ENCODE results near the gene PRKCA. TPM values are rescaled to one million over a fixed set of nuclear protein-coding genes. Genes with fewer than 3 reads are reported as not detected.

Gene PRKCA
- polyA plus RNA-seq, 2 donors, result 1.2 to 1.3 TPM

DNA sequence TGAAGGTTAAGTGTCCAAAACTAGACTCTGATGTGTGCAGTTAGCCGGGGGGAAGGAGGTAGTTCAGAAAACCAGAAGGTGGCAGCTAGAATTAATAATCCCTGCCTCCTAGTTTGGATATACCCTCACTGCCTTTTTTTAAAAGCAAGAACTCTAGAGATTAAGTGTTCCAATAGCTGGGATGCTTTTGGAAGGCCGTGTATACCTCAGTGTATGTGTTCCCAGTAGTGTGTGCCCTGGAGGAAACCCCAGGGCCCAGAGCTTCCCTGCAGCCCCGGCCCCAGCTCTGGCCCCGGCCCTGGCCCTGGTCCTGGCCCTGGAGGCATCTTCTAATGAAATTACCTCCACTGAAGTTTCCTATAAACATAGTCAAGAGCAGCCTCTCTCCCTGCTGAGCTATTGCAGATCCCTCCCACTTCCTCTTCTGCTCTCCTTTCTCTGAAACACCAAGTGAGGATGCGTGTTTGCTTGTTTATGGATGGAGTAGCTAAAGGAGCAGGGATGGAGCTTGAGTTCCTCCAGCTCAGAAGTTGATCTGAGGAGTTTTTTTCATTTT is 130.7 kb downstream of the PRKCA start:
- peak overlapping the region in 1 of 2 donors; percentile 63 for H3K27ac ChIP-seq (ENCODE audit: low read depth in 2 of 2, low read length in 1 of 2)
- H3K4me1 ChIP-seq (ENCODE audit: control insufficient read depth in 2 of 2, insufficient read depth in 2 of 2, low read length in 1 of 2), result peaks cover 0 to 2% of the 10 kb centered on the region in 2 donors
- H3K36me3 ChIP-seq (ENCODE audit: control insufficient read depth in 2 of 2, insufficient read depth in 2 of 2, low read length in 1 of 2), result no peaks in the 10 kb centered on the region
- H3K27me3 ChIP-seq (ENCODE audit: control insufficient read depth in 1 of 2, insufficient read depth in 2 of 2, low read length in 2 of 2), result no peaks in the 10 kb centered on the region
- H3K9me3 ChIP-seq (ENCODE audit: control insufficient read depth in 2 of 2, insufficient read depth in 1 of 2, low read depth in 1 of 2, low read length in 1 of 2), result no peaks in the 10 kb centered on the region
- no peak overlapping the region for H3K4me3 ChIP-seq (ENCODE audit: low read depth in 1 of 2, low read length in 2 of 2)
- 50 to 57% methylated on average over 5 of the region's 5 CpGs for WGBS, 2 donors

DNA sequence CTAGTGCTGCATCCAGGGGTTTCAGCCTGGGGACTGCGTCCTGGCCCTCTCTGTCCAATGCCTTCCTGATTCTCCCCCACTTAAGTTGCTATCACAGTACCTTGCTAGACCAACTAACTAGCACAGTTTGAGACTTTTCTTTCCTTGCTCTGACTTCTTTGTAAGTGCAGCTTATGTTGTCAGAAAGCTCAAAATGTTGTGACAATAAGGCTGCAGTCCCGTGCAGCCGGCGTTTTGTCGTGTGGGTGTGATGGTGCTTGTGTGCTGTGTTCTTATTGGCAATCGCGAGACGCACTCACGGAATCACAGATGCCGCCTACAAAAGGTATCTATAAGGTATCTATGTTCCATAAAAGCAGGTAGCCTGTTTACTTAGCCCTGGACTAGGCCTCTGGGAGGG is 132.8 kb downstream of the PRKCA start:
- H3K27me3 ChIP-seq (ENCODE audit: control insufficient read depth in 1 of 2, insufficient read depth in 2 of 2, low read length in 2 of 2), result no peaks in the 10 kb centered on the region
- H3K4me3 ChIP-seq (ENCODE audit: low read depth in 1 of 2, low read length in 2 of 2), result no peak overlapping the region
- H3K9me3 ChIP-seq (ENCODE audit: control insufficient read depth in 2 of 2, insufficient read depth in 1 of 2, low read depth in 1 of 2, low read length in 1 of 2), result no peaks in the 10 kb centered on the region
- H3K4me1 ChIP-seq (ENCODE audit: control insufficient read depth in 2 of 2, insufficient read depth in 2 of 2, low read length in 1 of 2), result peaks cover 0 to 2% of the 10 kb centered on the region in 2 donors
- WGBS, 2 donors, result 95 to 96% methylated on average over 10 of the region's 10 CpGs
- no peak overlapping the region for H3K27ac ChIP-seq (ENCODE audit: low read depth in 2 of 2, low read length in 1 of 2)
- no peaks in the 10 kb centered on the region for H3K36me3 ChIP-seq (ENCODE audit: control insufficient read depth in 2 of 2, insufficient read depth in 2 of 2, low read length in 1 of 2)

DNA sequence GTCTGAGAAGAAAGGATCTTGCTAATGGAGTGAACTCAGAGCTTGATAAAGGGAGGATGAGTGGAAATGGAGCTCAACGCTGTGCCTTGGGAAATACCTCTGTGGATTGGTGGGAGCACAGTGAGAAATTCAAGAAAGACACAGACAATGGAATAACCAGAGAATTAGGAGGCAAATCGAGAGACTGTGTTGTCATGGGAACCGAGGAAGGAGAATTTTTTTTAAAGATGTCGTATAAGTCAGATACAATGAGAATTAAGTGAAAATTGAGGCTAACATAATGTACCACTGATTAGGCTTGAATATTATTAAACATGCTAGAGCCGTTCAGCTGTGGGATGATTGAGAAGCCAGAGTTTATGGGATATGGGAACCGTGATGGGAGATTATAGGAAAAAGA is 134.2 kb downstream of the PRKCA start:
- WGBS, 2 donors, result 86 to 88% methylated on average over 6 of the region's 6 CpGs

DNA sequence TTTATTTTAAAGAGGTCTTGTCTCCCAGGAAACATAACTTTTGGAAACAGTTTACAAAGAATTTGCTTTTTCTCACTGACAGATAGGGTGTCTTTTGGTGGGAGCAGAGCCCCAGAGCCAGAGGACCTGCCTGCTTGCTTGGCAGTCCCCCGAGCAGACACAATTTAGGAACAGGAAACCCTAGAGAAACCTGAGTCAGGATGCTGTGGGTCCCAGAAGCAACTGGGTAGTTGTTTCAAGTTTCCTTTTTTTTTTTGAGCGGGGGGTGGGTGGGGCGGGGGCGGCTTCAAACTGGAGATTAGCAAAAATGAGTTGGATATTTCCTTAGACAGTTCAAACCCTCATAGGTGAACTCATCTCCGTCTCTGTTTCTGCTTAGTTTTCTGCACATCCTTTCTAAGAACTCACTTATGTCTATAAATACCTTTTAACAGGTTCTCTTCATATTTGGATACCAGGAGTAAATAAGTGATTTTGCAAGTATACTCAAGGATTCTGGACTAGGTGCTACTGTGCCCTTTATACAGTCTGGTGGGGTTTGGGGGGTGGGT is 135.1 kb downstream of the PRKCA start:
- Histone ChIP-seq H3K36me3 (ENCODE audit: control insufficient read depth in 2 of 2, insufficient read depth in 2 of 2, low read length in 1 of 2) (no peaks in the 10 kb centered on the region), H3K4me3 (ENCODE audit: low read depth in 1 of 2, low read length in 2 of 2) (no peak overlapping the region), H3K27me3 (ENCODE audit: control insufficient read depth in 1 of 2, insufficient read depth in 2 of 2, low read length in 2 of 2) (no peaks in the 10 kb centered on the region), H3K27ac (ENCODE audit: low read depth in 2 of 2, low read length in 1 of 2) (no peak overlapping the region), H3K9me3 (ENCODE audit: control insufficient read depth in 2 of 2, insufficient read depth in 1 of 2, low read depth in 1 of 2, low read length in 1 of 2) (no peaks in the 10 kb centered on the region), H3K4me1 (ENCODE audit: control insufficient read depth in 2 of 2, insufficient read depth in 2 of 2, low read length in 1 of 2) (peaks cover 0 to 2% of the 10 kb centered on the region in 2 donors)
- WGBS, 2 donors, result 59 to 66% methylated on average over 4 to 5 of the region's 5 CpGs

More for the DNA sequence above, 134.2 kb downstream of the PRKCA start:
- Histone ChIP-seq H3K9me3 (ENCODE audit: control insufficient read depth in 2 of 2, insufficient read depth in 1 of 2, low read depth in 1 of 2, low read length in 1 of 2) (no peaks in the 10 kb centered on the region), H3K4me3 (ENCODE audit: low read depth in 1 of 2, low read length in 2 of 2) (no peak overlapping the region), H3K27me3 (ENCODE audit: control insufficient read depth in 1 of 2, insufficient read depth in 2 of 2, low read length in 2 of 2) (no peaks in the 10 kb centered on the region), H3K4me1 (ENCODE audit: control insufficient read depth in 2 of 2, insufficient read depth in 2 of 2, low read length in 1 of 2) (peaks cover 0 to 2% of the 10 kb centered on the region in 2 donors), H3K27ac (ENCODE audit: low read depth in 2 of 2, low read length in 1 of 2) (no peak overlapping the region), H3K36me3 (ENCODE audit: control insufficient read depth in 2 of 2, insufficient read depth in 2 of 2, low read length in 1 of 2) (no peaks in the 10 kb centered on the region)

DNA sequence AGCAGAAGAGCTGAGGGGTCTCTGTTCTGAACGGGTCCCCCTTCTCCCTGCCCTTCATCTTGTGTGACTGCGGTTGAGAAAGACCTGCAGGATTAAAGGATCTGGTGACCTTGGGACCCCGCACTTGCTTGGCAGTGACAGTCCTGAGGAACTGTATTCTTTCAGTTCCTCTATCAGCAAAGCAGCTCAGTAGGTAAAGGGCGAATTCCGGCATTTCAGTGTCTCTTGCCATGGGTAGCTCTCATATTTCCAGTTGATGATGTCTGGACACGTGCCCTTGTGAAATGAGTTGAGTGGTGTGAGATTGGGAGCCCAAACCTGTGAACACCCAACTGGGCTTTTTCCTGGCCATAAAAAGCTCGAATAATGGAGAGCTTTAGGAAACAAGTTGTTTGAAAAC is 135.7 kb downstream of the PRKCA start:
- Histone ChIP-seq H3K36me3 (ENCODE audit: control insufficient read depth in 2 of 2, insufficient read depth in 2 of 2, low read length in 1 of 2) (no peaks in the 10 kb centered on the region), H3K4me1 (ENCODE audit: control insufficient read depth in 2 of 2, insufficient read depth in 2 of 2, low read length in 1 of 2) (peaks cover 0 to under 1% of the 10 kb centered on the region in 2 donors)
- 85 to 90% methylated on average over 7 of the region's 7 CpGs for WGBS, 2 donors

DNA sequence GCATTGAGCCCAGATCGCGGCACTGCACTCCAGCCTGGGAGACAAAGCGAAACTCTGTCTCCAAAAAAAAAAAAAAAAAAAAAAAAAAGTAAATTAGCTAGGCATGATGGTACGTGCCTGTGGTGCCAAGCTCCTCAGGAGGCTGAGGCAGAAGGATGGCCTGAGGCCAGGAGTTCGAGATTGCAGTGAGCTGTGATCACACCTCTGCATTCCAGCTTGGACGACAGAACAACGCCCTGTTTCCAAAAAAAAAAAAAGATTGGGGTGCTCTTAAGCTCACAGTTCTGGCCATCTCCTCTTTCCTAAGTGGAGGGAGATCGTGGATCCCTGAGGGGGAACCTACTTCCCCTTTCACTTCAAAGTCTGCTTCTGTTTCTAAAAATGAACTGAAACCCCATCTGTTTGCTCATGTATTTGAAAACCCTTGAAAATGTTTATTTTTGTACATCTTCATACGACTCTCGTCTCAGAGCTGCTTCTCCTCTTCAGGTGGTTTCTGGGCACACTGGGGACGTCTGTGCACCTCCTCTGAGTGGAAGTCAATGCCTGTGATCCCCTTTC is 138.8 kb downstream of the PRKCA start:
- Histone ChIP-seq H3K36me3 (ENCODE audit: control insufficient read depth in 2 of 2, insufficient read depth in 2 of 2, low read length in 1 of 2) (no peaks in the 10 kb centered on the region), H3K4me1 (ENCODE audit: control insufficient read depth in 2 of 2, insufficient read depth in 2 of 2, low read length in 1 of 2) (no peaks in the 10 kb centered on the region), H3K4me3 (ENCODE audit: low read depth in 1 of 2, low read length in 2 of 2) (no peak overlapping the region), H3K9me3 (ENCODE audit: control insufficient read depth in 2 of 2, insufficient read depth in 1 of 2, low read depth in 1 of 2, low read length in 1 of 2) (no peaks in the 10 kb centered on the region), H3K27me3 (ENCODE audit: control insufficient read depth in 1 of 2, insufficient read depth in 2 of 2, low read length in 2 of 2) (no peaks in the 10 kb centered on the region), H3K27ac (ENCODE audit: low read depth in 2 of 2, low read length in 1 of 2) (no peak overlapping the region)
- WGBS, 2 donors, result 39 to 51% methylated on average over 11 of the region's 11 CpGs

More for the DNA sequence above, 135.7 kb downstream of the PRKCA start:
- Histone ChIP-seq H3K9me3 (ENCODE audit: control insufficient read depth in 2 of 2, insufficient read depth in 1 of 2, low read depth in 1 of 2, low read length in 1 of 2) (no peaks in the 10 kb centered on the region), H3K4me3 (ENCODE audit: low read depth in 1 of 2, low read length in 2 of 2) (no peak overlapping the region), H3K27ac (ENCODE audit: low read depth in 2 of 2, low read length in 1 of 2) (no peak overlapping the region), H3K27me3 (ENCODE audit: control insufficient read depth in 1 of 2, insufficient read depth in 2 of 2, low read length in 2 of 2) (no peaks in the 10 kb centered on the region)

DNA sequence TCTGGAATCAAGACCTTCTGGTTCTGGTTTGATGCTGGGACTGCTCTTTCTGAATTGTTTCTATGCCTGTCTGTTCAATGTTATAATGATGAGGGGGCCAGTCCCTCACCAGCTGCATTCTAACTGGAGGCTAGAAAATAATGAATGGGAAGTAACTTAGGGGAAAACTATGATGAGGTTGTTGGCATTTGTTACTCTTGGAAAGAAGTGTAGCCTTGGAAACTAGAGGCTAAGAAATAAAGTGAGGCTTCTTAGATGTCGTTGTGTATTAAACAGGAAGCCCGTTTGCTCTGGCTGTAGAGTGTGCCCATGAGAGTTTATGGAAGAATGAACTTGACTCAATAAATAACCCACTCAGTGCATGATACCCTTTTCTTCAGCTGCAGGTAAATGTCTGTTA is 140.8 kb downstream of the PRKCA start:
- no peaks in the 10 kb centered on the region for H3K27me3 ChIP-seq (ENCODE audit: control insufficient read depth in 1 of 2, insufficient read depth in 2 of 2, low read length in 2 of 2)
- no peak overlapping the region for H3K4me3 ChIP-seq (ENCODE audit: low read depth in 1 of 2, low read length in 2 of 2)
- H3K9me3 ChIP-seq (ENCODE audit: control insufficient read depth in 2 of 2, insufficient read depth in 1 of 2, low read depth in 1 of 2, low read length in 1 of 2), result no peaks in the 10 kb centered on the region
- H3K36me3 ChIP-seq (ENCODE audit: control insufficient read depth in 2 of 2, insufficient read depth in 2 of 2, low read length in 1 of 2), result no peaks in the 10 kb centered on the region
- no peak overlapping the region for H3K27ac ChIP-seq (ENCODE audit: low read depth in 2 of 2, low read length in 1 of 2)
- WGBS, 2 donors, result 67 to 77% methylated on average over 2 of the region's 2 CpGs
- no peaks in the 10 kb centered on the region for H3K4me1 ChIP-seq (ENCODE audit: control insufficient read depth in 2 of 2, insufficient read depth in 2 of 2, low read length in 1 of 2)

DNA sequence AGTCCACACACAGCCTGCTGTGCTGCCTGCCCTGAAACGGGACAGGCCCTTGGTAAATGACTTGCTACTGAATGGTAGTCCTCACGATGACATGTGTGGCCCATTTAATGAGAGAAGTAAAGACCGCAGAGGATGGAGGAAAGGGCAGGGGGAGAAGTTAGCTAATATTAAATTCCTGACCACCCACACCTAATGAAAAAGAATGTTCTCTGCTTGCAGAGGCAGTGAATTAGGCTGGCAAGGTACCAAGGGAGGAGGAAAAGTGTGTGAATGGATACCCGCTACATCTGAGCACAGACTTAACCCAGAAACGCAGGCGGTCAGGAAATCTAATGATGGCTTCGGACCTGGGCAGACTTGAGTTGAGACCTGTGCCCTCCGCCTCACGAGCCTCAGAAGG is 141.2 kb downstream of the PRKCA start:
- Histone ChIP-seq H3K4me3 (ENCODE audit: low read depth in 1 of 2, low read length in 2 of 2) (no peak overlapping the region), H3K9me3 (ENCODE audit: control insufficient read depth in 2 of 2, insufficient read depth in 1 of 2, low read depth in 1 of 2, low read length in 1 of 2) (no peaks in the 10 kb centered on the region), H3K36me3 (ENCODE audit: control insufficient read depth in 2 of 2, insufficient read depth in 2 of 2, low read length in 1 of 2) (no peaks in the 10 kb centered on the region), H3K4me1 (ENCODE audit: control insufficient read depth in 2 of 2, insufficient read depth in 2 of 2, low read length in 1 of 2) (no peaks in the 10 kb centered on the region), H3K27me3 (ENCODE audit: control insufficient read depth in 1 of 2, insufficient read depth in 2 of 2, low read length in 2 of 2) (no peaks in the 10 kb centered on the region), H3K27ac (ENCODE audit: low read depth in 2 of 2, low read length in 1 of 2) (no peak overlapping the region)
- WGBS, 2 donors, result 73 to 78% methylated on average over 9 of the region's 9 CpGs

DNA sequence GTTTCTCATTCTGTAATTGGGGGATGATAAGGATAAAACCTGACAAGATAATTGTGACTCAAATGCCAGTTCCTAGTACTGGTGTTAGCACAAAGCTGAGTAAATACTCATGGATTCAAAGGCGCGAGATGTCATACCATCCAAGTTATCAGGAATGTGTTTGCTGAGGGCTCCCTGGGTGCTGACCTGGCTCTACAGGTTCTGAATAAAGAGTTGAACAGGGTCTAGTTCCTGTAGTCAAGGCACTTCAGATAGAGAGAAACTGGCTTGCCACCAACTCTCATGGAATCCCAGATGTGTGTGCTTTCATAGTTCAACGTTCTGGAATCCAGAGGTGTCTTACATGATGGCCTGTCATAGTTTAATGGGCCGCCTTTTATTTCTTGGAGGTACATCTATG is 141.6 kb downstream of the PRKCA start:
- Histone ChIP-seq H3K4me1 (ENCODE audit: control insufficient read depth in 2 of 2, insufficient read depth in 2 of 2, low read length in 1 of 2) (no peaks in the 10 kb centered on the region), H3K36me3 (ENCODE audit: control insufficient read depth in 2 of 2, insufficient read depth in 2 of 2, low read length in 1 of 2) (no peaks in the 10 kb centered on the region), H3K27me3 (ENCODE audit: control insufficient read depth in 1 of 2, insufficient read depth in 2 of 2, low read length in 2 of 2) (no peaks in the 10 kb centered on the region), H3K4me3 (ENCODE audit: low read depth in 1 of 2, low read length in 2 of 2) (no peak overlapping the region), H3K9me3 (ENCODE audit: control insufficient read depth in 2 of 2, insufficient read depth in 1 of 2, low read depth in 1 of 2, low read length in 1 of 2) (no peaks in the 10 kb centered on the region), H3K27ac (ENCODE audit: low read depth in 2 of 2, low read length in 1 of 2) (no peak overlapping the region)
- WGBS, 2 donors, result 84 to 91% methylated on average over 4 of the region's 4 CpGs

DNA sequence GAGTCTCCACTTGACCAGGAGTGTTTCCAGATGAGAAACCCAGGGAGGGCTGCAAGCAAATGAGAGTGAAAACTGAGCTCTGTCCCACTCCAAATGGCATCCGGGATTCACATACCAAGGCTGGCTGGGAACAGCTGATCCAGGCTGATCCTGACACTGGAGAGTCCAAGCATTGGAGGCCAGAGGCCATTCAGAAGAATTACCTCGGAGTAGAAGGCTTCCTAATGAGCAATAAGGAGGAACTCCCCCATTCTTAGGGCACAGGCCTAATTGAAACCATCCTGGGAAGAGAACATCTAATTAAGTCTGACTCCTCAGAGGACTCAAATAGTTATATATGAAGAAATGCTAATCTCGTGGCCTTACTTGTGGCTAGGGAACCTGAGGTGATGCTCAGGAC is 142.8 kb downstream of the PRKCA start:
- Histone ChIP-seq H3K27ac (ENCODE audit: low read depth in 2 of 2, low read length in 1 of 2) (no peak overlapping the region), H3K9me3 (ENCODE audit: control insufficient read depth in 2 of 2, insufficient read depth in 1 of 2, low read depth in 1 of 2, low read length in 1 of 2) (no peaks in the 10 kb centered on the region), H3K36me3 (ENCODE audit: control insufficient read depth in 2 of 2, insufficient read depth in 2 of 2, low read length in 1 of 2) (no peaks in the 10 kb centered on the region), H3K4me1 (ENCODE audit: control insufficient read depth in 2 of 2, insufficient read depth in 2 of 2, low read length in 1 of 2) (no peaks in the 10 kb centered on the region), H3K27me3 (ENCODE audit: control insufficient read depth in 1 of 2, insufficient read depth in 2 of 2, low read length in 2 of 2) (no peaks in the 10 kb centered on the region), H3K4me3 (ENCODE audit: low read depth in 1 of 2, low read length in 2 of 2) (no peak overlapping the region)
- WGBS, 2 donors, result 85 to 91% methylated on average over 3 of the region's 3 CpGs
